RWPE2 (cell line): ENCODE data around the gene AIF1L.
"Not testable (repeated sequence)": the region's sequence is repeated elsewhere in the genome, so short reads cannot be mapped to it uniquely, and the experiment has no call there.

Experiments used
- ATAC-seq: fragments of 200-7000 bp; cut with Tn5 transposase; 3 replicates; pipeline ENCODE4 v1.9.1; 2021; ENCODE audit warnings: low read depth
- DNase-seq: peaks from one replicate; pipeline ENCODE4 v3.0.0-alpha.2; 2020; ENCODE audit warnings: low spot score
- H3K27ac ChIP-seq: fragments of 450-650 bp; 2 replicates; pipeline ENCODE4 v1.5.1; 2017; ENCODE audit warnings: mild to moderate bottlenecking; ENCODE audit not compliant: poor library complexity, severe bottlenecking
- H3K27me3 ChIP-seq: fragments of 250-450 bp; sonication (Bioruptor Pico); 2 replicates; pipeline ENCODE4 v1.5.1; 2021; ENCODE audit warnings: mild to moderate bottlenecking, moderate library complexity; ENCODE audit not compliant: insufficient read depth, poor library complexity, severe bottlenecking
- H3K36me3 ChIP-seq: fragments of 250-450 bp; sonication (Bioruptor Pico); 2 replicates; pipeline ENCODE4 v1.5.1; 2020; ENCODE audit warnings: low read depth, mild to moderate bottlenecking, moderate library complexity
- H3K4me1 ChIP-seq: fragments of 250-450 bp; sonication (Bioruptor Pico); 2 replicates; pipeline ENCODE4 v1.5.1; 2021; ENCODE audit warnings: mild to moderate bottlenecking, moderate library complexity; ENCODE audit not compliant: insufficient read depth, poor library complexity, severe bottlenecking
- H3K4me3 ChIP-seq: fragments of 250-450 bp; sonication (Bioruptor Pico); 2 replicates; pipeline ENCODE4 v1.5.1; 2021; ENCODE audit warnings: mild to moderate bottlenecking, moderate library complexity; ENCODE audit not compliant: severe bottlenecking
- H3K9me3 ChIP-seq: fragments of 250-450 bp; sonication (Bioruptor Pico); 2 replicates; pipeline ENCODE4 v1.5.1; 2021; ENCODE audit warnings: mild to moderate bottlenecking, moderate library complexity; ENCODE audit not compliant: severe bottlenecking
- TF ChIP-seq, protein P1 (sequence below): fragments of 450-650 bp; IDR thresholded peaks from one replicate; pipeline ENCODE4 v1.5.1; 2017; ENCODE audit warnings: mild to moderate bottlenecking, moderate library complexity; ENCODE audit not compliant: poor library complexity, severe bottlenecking

Gene AIF1L

DNA sequence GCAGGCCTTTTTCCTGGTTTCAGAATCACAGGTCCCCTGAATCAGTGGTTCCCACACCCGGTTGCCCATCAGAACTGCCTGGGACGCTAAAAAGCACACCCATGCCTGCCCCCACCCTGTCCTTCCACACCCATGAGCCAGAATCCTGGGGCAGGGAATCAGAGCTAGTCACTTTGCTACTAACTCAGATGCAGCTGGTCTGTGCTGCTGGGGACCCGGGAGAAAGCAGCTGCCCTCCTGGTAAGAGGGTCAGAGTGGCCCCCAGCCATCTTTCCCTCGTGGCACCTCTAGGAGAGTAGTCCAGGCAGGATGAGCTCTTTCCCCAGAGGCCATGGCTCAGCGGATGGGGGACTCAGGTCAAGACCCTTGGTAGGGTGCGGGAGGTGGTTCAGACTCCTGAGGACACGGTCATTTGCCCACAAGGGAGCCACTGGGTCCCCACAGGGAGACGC is 17.8 kb downstream of the AIF1L start:
- Histone ChIP-seq H3K4me1 (peaks cover 9% of the 10 kb centered on the region), H3K9me3 (peaks cover 9% of the 10 kb centered on the region), H3K27me3 (no peaks in the 10 kb centered on the region), H3K4me3 (no peak overlapping the region), H3K36me3 (no peaks in the 10 kb centered on the region), H3K27ac (peak overlapping the region; percentile 21)
- DNase-seq = peak; percentile 29
- no peak for ATAC-seq
- TF ChIP-seq, protein P1, sequence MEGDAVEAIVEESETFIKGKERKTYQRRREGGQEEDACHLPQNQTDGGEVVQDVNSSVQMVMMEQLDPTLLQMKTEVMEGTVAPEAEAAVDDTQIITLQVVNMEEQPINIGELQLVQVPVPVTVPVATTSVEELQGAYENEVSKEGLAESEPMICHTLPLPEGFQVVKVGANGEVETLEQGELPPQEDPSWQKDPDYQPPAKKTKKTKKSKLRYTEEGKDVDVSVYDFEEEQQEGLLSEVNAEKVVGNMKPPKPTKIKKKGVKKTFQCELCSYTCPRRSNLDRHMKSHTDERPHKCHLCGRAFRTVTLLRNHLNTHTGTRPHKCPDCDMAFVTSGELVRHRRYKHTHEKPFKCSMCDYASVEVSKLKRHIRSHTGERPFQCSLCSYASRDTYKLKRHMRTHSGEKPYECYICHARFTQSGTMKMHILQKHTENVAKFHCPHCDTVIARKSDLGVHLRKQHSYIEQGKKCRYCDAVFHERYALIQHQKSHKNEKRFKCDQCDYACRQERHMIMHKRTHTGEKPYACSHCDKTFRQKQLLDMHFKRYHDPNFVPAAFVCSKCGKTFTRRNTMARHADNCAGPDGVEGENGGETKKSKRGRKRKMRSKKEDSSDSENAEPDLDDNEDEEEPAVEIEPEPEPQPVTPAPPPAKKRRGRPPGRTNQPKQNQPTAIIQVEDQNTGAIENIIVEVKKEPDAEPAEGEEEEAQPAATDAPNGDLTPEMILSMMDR = no peak

DNA sequence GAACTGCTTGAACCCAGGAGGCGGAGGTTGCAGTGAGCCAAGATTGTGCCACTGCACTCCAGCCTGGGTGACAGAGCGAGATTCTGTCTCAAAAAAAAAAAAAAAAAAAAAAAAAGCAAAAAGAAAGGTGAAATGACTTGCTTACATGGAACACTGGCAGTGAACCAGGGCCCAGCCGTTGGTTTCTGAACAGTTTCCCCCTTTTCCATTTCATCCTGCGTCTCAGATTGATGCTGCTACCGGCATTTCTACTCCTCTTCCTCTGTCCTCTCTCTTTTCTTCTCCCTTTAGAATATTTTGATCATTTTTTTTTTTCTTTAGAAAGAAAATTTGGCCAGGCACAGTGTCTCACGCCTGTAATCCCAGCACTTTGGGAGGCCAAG is 19.0 kb downstream of the AIF1L start:
- H3K9me3 ChIP-seq, ATAC-seq, H3K27me3 ChIP-seq, H3K27ac ChIP-seq, H3K4me1 ChIP-seq, H3K4me3 ChIP-seq, H3K36me3 ChIP-seq, DNase-seq: not testable (repeated sequence)

- Histone ChIP-seq H3K4me3 (no peak overlapping the region), H3K36me3 (no peaks in the 10 kb centered on the region), H3K4me1 (peaks cover 9% of the 10 kb centered on the region), H3K9me3 (peaks cover 4% of the 10 kb centered on the region), H3K27me3 (no peaks in the 10 kb centered on the region), H3K27ac (no peak overlapping the region)
- no peak for ATAC-seq
- no peak for DNase-seq
- TF ChIP-seq, protein P1 = no peak
Measured at GRCh38 chr9:131116281-131117120, 20.2 kb downstream of the AIF1L start.

DNA sequence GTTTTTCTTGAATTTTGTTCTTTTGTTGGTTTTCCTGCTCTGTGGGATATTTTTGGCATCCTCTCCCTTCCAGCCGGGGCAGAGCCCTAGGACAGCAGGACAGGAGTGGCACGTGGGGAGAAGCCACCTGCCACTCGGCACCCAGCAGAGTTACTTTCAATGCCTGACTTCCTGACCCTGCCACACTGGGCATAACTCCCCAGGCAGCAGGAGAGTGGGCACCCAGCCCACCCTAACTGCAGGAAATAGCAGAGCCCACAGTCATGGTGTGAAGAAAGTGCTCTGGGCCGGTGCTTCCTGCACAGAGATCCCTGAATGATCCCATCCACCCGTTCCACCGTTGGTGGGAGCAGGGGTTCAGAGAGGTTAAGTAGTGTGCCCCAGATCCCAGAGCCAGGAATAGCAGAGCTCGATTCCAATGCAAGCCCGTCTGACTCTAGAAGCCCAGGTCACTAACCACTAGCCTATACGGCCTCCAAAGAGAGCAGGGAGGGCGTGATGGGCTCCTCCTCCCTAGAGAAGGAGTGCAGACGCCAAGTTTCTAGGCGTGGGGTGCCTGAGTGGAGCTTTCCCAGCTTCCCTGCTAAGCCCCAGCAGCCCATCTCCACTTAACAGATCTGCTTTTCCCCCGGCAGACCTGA is 20.9 kb downstream of the AIF1L start:
- TF ChIP-seq, protein P1 = no peak
- Histone ChIP-seq H3K4me1 (peaks cover 9% of the 10 kb centered on the region), H3K36me3 (no peaks in the 10 kb centered on the region), H3K9me3 (peaks cover 4% of the 10 kb centered on the region), H3K4me3 (no peak overlapping the region), H3K27ac (no peak overlapping the region), H3K27me3 (no peaks in the 10 kb centered on the region)
- DNase-seq (no peak), ATAC-seq (no peak)

DNA sequence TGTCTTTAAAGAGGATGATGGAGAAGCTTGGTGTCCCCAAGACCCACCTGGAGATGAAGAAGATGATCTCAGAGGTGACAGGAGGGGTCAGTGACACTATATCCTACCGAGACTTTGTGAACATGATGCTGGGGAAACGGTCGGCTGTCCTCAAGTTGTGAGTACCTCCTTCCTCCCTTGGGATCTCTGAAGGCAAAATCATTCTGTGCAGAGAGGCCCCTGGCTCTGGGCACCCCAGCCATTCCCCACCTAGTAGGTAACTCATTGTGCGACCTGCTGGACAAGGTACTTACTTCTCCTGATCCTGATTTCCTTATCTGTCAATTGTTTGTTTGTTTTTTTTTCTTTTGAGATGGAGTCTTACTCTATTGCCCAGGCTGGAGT is 21.4 kb downstream of the AIF1L start:
- peaks cover 3% of the 10 kb centered on the region for H3K4me1 ChIP-seq
- H3K36me3 ChIP-seq = no peaks in the 10 kb centered on the region
- H3K9me3 ChIP-seq = peaks cover 2% of the 10 kb centered on the region
- no peak overlapping the region for H3K4me3 ChIP-seq
- DNase-seq = no peak
- no peaks in the 10 kb centered on the region for H3K27me3 ChIP-seq
- no peak for ATAC-seq
- TF ChIP-seq, protein P1 = no peak
- no peak overlapping the region for H3K27ac ChIP-seq
